COLO829 (cell line): ENCODE results near the gene ZDHHC14.

Experiments used
- DNase-seq: peaks from one replicate; pipeline ENCODE4 v3.0.0; 2012; ENCODE audit warnings: low spot score

Gene ZDHHC14

GRCh38 chr6:157647261-157647915 lies 266.4 kb downstream of the ZDHHC14 start:
- no peak for DNase-seq

- no peak for DNase-seq
Observed at GRCh38 chr6:157648561-157648960, 267.6 kb downstream of the ZDHHC14 start.

- no peak for DNase-seq
Observed at GRCh38 chr6:157649311-157650260, 268.6 kb downstream of the ZDHHC14 start.

GRCh38 chr6:157650261-157650640 lies 269.3 kb downstream of the ZDHHC14 start:
- DNase-seq = no peak

- DNase-seq = no peak
Observed at GRCh38 chr6:157650801-157651200, 269.8 kb downstream of the ZDHHC14 start.

- no peak for DNase-seq
Observed at GRCh38 chr6:157651731-157652490, 270.9 kb downstream of the ZDHHC14 start.

GRCh38 chr6:157652601-157653363 lies 271.8 kb downstream of the ZDHHC14 start:
- no peak for DNase-seq

GRCh38 chr6:157653521-157653920 lies 272.5 kb downstream of the ZDHHC14 start:
- DNase-seq = no peak

- no peak for DNase-seq
Observed at GRCh38 chr6:157655139-157655538, 274.1 kb downstream of the ZDHHC14 start.

- DNase-seq = no peak
Observed at GRCh38 chr6:157656437-157656997, 275.5 kb downstream of the ZDHHC14 start.

GRCh38 chr6:157657754-157658153 lies 276.8 kb downstream of the ZDHHC14 start:
- no peak for DNase-seq

GRCh38 chr6:157658301-157658700 lies 277.3 kb downstream of the ZDHHC14 start:
- no peak for DNase-seq

- DNase-seq = no peak
Observed at GRCh38 chr6:157659536-157660271, 278.7 kb downstream of the ZDHHC14 start.

GRCh38 chr6:157660414-157660813 lies 279.4 kb downstream of the ZDHHC14 start:
- DNase-seq = no peak

GRCh38 chr6:157661652-157662051 lies 280.7 kb downstream of the ZDHHC14 start:
- no peak for DNase-seq

GRCh38 chr6:157663261-157663660 lies 282.3 kb downstream of the ZDHHC14 start:
- no peak for DNase-seq

GRCh38 chr6:157665180-157665579 lies 284.2 kb downstream of the ZDHHC14 start:
- no peak for DNase-seq

- DNase-seq = no peak
Observed at GRCh38 chr6:157666729-157667128, 285.7 kb downstream of the ZDHHC14 start.

GRCh38 chr6:157667211-157668008 lies 286.4 kb downstream of the ZDHHC14 start:
- peak; percentile 87 for DNase-seq

- DNase-seq = no peak
Observed at GRCh38 chr6:157668009-157668401, 287.0 kb downstream of the ZDHHC14 start.
